ENCODE measurements around the gene LYRM4.

The LYRM4 gene

DNA sequence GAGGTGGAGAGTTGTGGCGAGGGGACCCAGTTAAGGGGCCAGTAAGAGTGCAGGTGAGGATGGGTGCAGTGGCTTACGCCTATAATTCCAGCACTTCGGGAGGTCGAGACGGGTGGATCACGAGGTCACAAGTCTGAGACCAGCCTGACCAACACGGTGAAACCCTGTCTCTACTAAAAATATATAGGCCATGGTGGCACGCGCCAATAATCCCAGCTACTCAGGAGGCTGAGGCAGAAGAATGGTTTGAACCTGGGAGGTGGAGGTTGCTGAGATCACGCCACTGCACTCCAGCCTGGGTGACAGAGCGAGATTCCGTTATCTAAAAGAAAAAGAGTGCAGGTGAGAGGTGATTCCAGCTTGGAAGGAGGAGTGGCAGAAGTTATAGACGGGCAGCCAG lies 147.7 kb downstream of the LYRM4 start:
- H3K9me3 ChIP-seq (ENCODE audit: low read length): no peaks in the 10 kb centered on the region
- no peak for TF ChIP-seq EZH2 (IDR thresholded peaks at IDR 0.05; ENCODE audit: borderline replicate concordance, low read length)
- TF ChIP-seq, protein P1, sequence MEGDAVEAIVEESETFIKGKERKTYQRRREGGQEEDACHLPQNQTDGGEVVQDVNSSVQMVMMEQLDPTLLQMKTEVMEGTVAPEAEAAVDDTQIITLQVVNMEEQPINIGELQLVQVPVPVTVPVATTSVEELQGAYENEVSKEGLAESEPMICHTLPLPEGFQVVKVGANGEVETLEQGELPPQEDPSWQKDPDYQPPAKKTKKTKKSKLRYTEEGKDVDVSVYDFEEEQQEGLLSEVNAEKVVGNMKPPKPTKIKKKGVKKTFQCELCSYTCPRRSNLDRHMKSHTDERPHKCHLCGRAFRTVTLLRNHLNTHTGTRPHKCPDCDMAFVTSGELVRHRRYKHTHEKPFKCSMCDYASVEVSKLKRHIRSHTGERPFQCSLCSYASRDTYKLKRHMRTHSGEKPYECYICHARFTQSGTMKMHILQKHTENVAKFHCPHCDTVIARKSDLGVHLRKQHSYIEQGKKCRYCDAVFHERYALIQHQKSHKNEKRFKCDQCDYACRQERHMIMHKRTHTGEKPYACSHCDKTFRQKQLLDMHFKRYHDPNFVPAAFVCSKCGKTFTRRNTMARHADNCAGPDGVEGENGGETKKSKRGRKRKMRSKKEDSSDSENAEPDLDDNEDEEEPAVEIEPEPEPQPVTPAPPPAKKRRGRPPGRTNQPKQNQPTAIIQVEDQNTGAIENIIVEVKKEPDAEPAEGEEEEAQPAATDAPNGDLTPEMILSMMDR (IDR thresholded peaks at IDR 0.05; ENCODE audit: low read length): no peak
- H3K27ac ChIP-seq (ENCODE audit: low read depth, low read length, poor library complexity, severe bottlenecking): no peak overlapping the region
- no peaks in the 10 kb centered on the region for H3K9me2 ChIP-seq (ENCODE audit: low read depth, low read length)
- H4K20me1 ChIP-seq (ENCODE audit: insufficient read depth, low read length): no peaks in the 10 kb centered on the region
- H3K27me3 ChIP-seq (ENCODE audit: insufficient read depth, low read length): no peaks in the 10 kb centered on the region
- no peaks in the 10 kb centered on the region for H3K79me2 ChIP-seq (ENCODE audit: insufficient read depth, low read length)
- no peaks in the 10 kb centered on the region for H3K4me1 ChIP-seq (ENCODE audit: insufficient read depth, low read length, severe bottlenecking)
- no peaks in the 10 kb centered on the region for H3F3A ChIP-seq (ENCODE audit: insufficient read depth, low read length)
- H3K4me2 ChIP-seq (ENCODE audit: low read length): no peak overlapping the region
- H3K9ac ChIP-seq (ENCODE audit: low read length): no peak overlapping the region
- H3K36me3 ChIP-seq (ENCODE audit: insufficient read depth, low read length): no peaks in the 10 kb centered on the region
- H2AFZ ChIP-seq (ENCODE audit: low read length): no peak overlapping the region
- no peak overlapping the region for H3K4me3 ChIP-seq (ENCODE audit: low read depth, low read length, poor library complexity, severe bottlenecking)

GRCh38 chr6:5112066-5112799 lies 148.5 kb downstream of the LYRM4 start:
- no peaks in the 10 kb centered on the region for H4K20me1 ChIP-seq (ENCODE audit: insufficient read depth, low read length)
- H3K79me2 ChIP-seq (ENCODE audit: insufficient read depth, low read length): no peaks in the 10 kb centered on the region
- H2AFZ ChIP-seq (ENCODE audit: low read length): no peak overlapping the region
- no peak overlapping the region for H3K4me2 ChIP-seq (ENCODE audit: low read length)
- H3K9me3 ChIP-seq (ENCODE audit: low read length): no peaks in the 10 kb centered on the region
- no peaks in the 10 kb centered on the region for H3K4me1 ChIP-seq (ENCODE audit: insufficient read depth, low read length, severe bottlenecking)
- H3K36me3 ChIP-seq (ENCODE audit: insufficient read depth, low read length): no peaks in the 10 kb centered on the region
- H3K27ac ChIP-seq (ENCODE audit: low read depth, low read length, poor library complexity, severe bottlenecking): no peak overlapping the region
- TF ChIP-seq EZH2 (IDR thresholded peaks at IDR 0.05; ENCODE audit: borderline replicate concordance, low read length): no peak
- TF ChIP-seq, protein P1 (IDR thresholded peaks at IDR 0.05; ENCODE audit: low read length): no peak
- H3K4me3 ChIP-seq (ENCODE audit: low read depth, low read length, poor library complexity, severe bottlenecking): no peak overlapping the region
- H3K9ac ChIP-seq (ENCODE audit: low read length): no peak overlapping the region
- no peaks in the 10 kb centered on the region for H3K27me3 ChIP-seq (ENCODE audit: insufficient read depth, low read length)
- H3K9me2 ChIP-seq (ENCODE audit: low read depth, low read length): no peaks in the 10 kb centered on the region
- no peaks in the 10 kb centered on the region for H3F3A ChIP-seq (ENCODE audit: insufficient read depth, low read length)

- no peaks in the 10 kb centered on the region for H3F3A ChIP-seq (ENCODE audit: insufficient read depth, low read length)
- no peaks in the 10 kb centered on the region for H3K9me3 ChIP-seq (ENCODE audit: low read length)
- H3K79me2 ChIP-seq (ENCODE audit: insufficient read depth, low read length): no peaks in the 10 kb centered on the region
- no peak overlapping the region for H3K4me3 ChIP-seq (ENCODE audit: low read depth, low read length, poor library complexity, severe bottlenecking)
- no peaks in the 10 kb centered on the region for H3K4me1 ChIP-seq (ENCODE audit: insufficient read depth, low read length, severe bottlenecking)
- H3K9ac ChIP-seq (ENCODE audit: low read length): no peak overlapping the region
- no peak overlapping the region for H2AFZ ChIP-seq (ENCODE audit: low read length)
- H3K27me3 ChIP-seq (ENCODE audit: insufficient read depth, low read length): no peaks in the 10 kb centered on the region
- H4K20me1 ChIP-seq (ENCODE audit: insufficient read depth, low read length): no peaks in the 10 kb centered on the region
- TF ChIP-seq EZH2 (IDR thresholded peaks at IDR 0.05; ENCODE audit: borderline replicate concordance, low read length): no peak
- TF ChIP-seq, protein P1 (IDR thresholded peaks at IDR 0.05; ENCODE audit: low read length): no peak
- H3K4me2 ChIP-seq (ENCODE audit: low read length): no peak overlapping the region
- H3K27ac ChIP-seq (ENCODE audit: low read depth, low read length, poor library complexity, severe bottlenecking): no peak overlapping the region
- no peaks in the 10 kb centered on the region for H3K36me3 ChIP-seq (ENCODE audit: insufficient read depth, low read length)
- no peaks in the 10 kb centered on the region for H3K9me2 ChIP-seq (ENCODE audit: low read depth, low read length)
Measured at GRCh38 chr6:5111626-5112025, 149.1 kb downstream of the LYRM4 start.

Measured in OCI-LY1 (cell line).